ENCODE data around the gene C15orf39.

C15orf39 gene

DNA sequence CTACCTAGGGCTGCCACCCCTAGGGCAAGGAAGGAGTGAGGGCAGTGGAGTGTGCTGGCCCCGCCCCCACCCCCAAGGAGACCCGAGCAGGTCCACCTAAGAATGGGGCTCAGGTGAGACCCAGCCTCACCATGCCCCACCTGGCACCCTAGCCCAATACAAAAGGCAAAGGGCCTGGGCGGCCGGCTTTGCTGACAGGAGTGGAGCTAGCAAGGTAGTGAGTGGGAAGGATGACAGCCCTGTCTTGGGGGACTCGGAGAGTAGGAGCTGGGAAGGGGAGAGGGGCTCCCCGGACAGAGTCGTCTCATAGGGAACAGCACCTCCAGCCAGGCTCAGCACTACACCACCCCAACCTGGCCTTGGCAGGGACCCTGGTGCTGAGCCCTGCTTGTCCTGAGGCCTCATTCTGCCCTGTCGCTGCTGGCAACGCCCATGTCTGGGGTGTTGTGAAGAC, 12.1 kb downstream of the C15orf39 start:
- no peak for DNase-seq
- Histone ChIP-seq H3K79me2 (ENCODE audit: insufficient read depth, low read length) (peaks cover 20% of the 10 kb centered on the region), H3K27ac (ENCODE audit: low read length) (no peak overlapping the region), H3K36me3 (ENCODE audit: insufficient read depth, low read length) (peaks cover 55% of the 10 kb centered on the region), H3K9ac (ENCODE audit: low read depth, low read length) (no peak overlapping the region), H3K27me3 (ENCODE audit: insufficient read depth, low read length, poor library complexity) (no peaks in the 10 kb centered on the region), H3K9me3 (ENCODE audit: insufficient read depth, low read length, severe bottlenecking) (no peaks in the 10 kb centered on the region), H2AFZ (ENCODE audit: low read depth, low read length) (no peak overlapping the region), H4K20me1 (ENCODE audit: insufficient read depth, low read length) (peaks cover 72% of the 10 kb centered on the region), H3K4me1 (ENCODE audit: insufficient read depth, low read length) (no peaks in the 10 kb centered on the region), H3K4me2 (ENCODE audit: insufficient read depth, low read length) (no peak overlapping the region), H3K4me3 (ENCODE audit: low read depth in 1 of 2, low read length in 2 of 2) (no peak overlapping the region)
- ATAC-seq (ENCODE audit: insufficient read depth, low read depth) = peak; percentile 8; the same call in 1 of the 3 replicates
- TF ChIP-seq, protein P1, sequence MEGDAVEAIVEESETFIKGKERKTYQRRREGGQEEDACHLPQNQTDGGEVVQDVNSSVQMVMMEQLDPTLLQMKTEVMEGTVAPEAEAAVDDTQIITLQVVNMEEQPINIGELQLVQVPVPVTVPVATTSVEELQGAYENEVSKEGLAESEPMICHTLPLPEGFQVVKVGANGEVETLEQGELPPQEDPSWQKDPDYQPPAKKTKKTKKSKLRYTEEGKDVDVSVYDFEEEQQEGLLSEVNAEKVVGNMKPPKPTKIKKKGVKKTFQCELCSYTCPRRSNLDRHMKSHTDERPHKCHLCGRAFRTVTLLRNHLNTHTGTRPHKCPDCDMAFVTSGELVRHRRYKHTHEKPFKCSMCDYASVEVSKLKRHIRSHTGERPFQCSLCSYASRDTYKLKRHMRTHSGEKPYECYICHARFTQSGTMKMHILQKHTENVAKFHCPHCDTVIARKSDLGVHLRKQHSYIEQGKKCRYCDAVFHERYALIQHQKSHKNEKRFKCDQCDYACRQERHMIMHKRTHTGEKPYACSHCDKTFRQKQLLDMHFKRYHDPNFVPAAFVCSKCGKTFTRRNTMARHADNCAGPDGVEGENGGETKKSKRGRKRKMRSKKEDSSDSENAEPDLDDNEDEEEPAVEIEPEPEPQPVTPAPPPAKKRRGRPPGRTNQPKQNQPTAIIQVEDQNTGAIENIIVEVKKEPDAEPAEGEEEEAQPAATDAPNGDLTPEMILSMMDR (IDR thresholded peaks at IDR 0.05; ENCODE audit: borderline replicate concordance, extremely low read depth, low read length, poor library complexity, severe bottlenecking) = no peak
- TF ChIP-seq EZH2 (IDR thresholded peaks at IDR 0.05; ENCODE audit: borderline replicate concordance, low read depth, low read length, severe bottlenecking) = no peak

DNA sequence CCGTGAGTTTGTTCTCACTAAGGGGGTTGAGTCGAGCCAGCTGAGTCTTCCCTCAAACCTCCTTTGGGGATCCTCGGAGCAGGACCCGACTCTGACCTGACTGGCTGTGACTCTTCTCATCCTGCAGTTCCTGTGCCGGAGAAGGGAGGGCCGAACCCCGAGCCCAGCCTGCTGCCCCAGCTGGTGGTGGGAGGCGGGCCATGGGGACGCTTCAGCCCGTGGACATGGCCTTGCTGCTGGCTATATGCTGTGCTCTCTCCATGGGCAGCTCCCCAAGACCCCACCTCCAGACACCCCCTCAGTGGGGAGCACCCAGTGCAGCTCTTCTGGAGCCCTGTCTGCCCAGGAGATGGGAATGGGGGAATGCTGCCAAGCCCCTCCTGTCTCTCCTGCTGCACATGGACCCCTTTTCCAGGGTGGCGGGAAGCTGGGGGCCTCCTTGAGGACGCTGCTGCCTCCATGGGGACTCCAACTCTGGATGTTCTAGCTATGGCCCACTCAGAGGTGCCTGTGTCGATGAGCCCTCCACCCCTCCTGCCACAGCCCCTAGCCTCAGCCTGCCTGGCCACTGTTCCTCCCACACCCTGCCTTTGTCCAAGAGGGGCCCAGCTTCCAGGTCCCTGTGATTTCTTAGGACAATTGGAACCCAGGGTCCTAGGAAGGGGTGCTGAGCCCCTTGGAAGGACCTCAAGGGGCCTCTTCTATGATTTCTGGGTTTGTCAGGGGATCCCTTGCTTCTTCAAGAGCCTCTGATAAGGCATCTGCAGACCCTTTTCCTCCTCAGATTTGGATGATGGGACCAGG, 12.8 kb downstream of the C15orf39 start:
- H3K4me1 ChIP-seq (ENCODE audit: insufficient read depth, low read length) = no peaks in the 10 kb centered on the region
- H2AFZ ChIP-seq (ENCODE audit: low read depth, low read length) = no peak overlapping the region
- TF ChIP-seq, protein P1 (IDR thresholded peaks at IDR 0.05; ENCODE audit: borderline replicate concordance, extremely low read depth, low read length, poor library complexity, severe bottlenecking) = no peak
- TF ChIP-seq EZH2 (IDR thresholded peaks at IDR 0.05; ENCODE audit: borderline replicate concordance, low read depth, low read length, severe bottlenecking) = no peak
- H3K9ac ChIP-seq (ENCODE audit: low read depth, low read length) = no peak overlapping the region
- H3K4me3 ChIP-seq (ENCODE audit: low read depth in 1 of 2, low read length in 2 of 2) = no peak overlapping the region
- peaks cover 65% of the 10 kb centered on the region for H4K20me1 ChIP-seq (ENCODE audit: insufficient read depth, low read length)
- H3K79me2 ChIP-seq (ENCODE audit: insufficient read depth, low read length) = peaks cover 13% of the 10 kb centered on the region
- H3K4me2 ChIP-seq (ENCODE audit: insufficient read depth, low read length) = no peak overlapping the region
- no peaks in the 10 kb centered on the region for H3K9me3 ChIP-seq (ENCODE audit: insufficient read depth, low read length, severe bottlenecking)
- peaks cover 48% of the 10 kb centered on the region for H3K36me3 ChIP-seq (ENCODE audit: insufficient read depth, low read length)
- H3K27ac ChIP-seq (ENCODE audit: low read length) = no peak overlapping the region
- no peaks in the 10 kb centered on the region for H3K27me3 ChIP-seq (ENCODE audit: insufficient read depth, low read length, poor library complexity)
- no peak for ATAC-seq (ENCODE audit: insufficient read depth, low read depth)
- DNase-seq = no peak

DNA sequence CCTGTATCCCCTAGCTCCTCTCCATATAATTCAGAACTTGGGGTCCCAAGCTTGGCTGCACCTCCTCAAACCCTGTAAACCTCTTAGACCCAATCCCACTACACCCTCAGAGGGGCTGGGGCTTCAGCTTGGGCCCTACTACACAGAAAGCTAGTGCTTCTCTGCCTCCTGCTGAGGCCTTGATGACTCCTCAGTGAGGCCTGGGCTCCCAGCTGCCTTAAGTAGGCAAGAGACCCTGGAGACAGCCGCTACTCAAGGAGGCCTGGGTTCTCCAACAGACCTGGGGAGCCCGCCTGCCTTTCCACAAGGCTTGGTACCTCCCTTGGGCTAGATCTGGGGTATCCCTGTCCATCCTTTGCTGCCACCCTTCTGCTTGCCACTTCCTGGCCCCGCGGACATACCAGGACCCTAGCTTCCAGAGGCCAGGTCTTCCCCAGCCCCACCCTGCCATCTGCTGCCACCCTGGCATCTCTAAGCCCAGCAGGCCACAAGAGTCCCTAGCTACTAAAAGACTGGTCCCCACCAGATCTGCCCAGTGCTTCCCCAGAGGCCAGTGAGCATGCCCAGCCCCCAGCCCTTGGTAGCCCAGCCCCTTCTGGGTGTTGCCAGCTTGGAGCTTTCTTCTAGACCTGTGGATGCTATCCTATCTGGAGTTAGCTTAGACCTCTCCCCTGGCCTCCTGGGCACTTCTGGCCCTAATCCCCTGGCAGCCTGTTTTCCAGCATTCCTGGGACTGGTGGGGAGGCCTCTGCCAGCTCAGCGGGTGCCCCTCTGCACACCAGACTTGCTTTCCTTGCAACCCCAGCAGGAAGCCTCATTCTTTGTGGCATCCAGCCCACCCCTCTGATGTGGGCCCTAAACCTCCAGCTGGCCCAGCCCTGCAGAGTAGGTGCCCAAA, 13.7 kb downstream of the C15orf39 start:
- Histone ChIP-seq H3K9ac (ENCODE audit: low read depth, low read length) (no peak overlapping the region), H3K36me3 (ENCODE audit: insufficient read depth, low read length) (peaks cover 39% of the 10 kb centered on the region), H4K20me1 (ENCODE audit: insufficient read depth, low read length) (peaks cover 56% of the 10 kb centered on the region), H3K4me1 (ENCODE audit: insufficient read depth, low read length) (no peaks in the 10 kb centered on the region), H3K9me3 (ENCODE audit: insufficient read depth, low read length, severe bottlenecking) (no peaks in the 10 kb centered on the region), H2AFZ (ENCODE audit: low read depth, low read length) (no peak overlapping the region), H3K27me3 (ENCODE audit: insufficient read depth, low read length, poor library complexity) (no peaks in the 10 kb centered on the region), H3K4me3 (ENCODE audit: low read depth in 1 of 2, low read length in 2 of 2) (no peak overlapping the region), H3K27ac (ENCODE audit: low read length) (no peak overlapping the region), H3K79me2 (ENCODE audit: insufficient read depth, low read length) (peaks cover 5% of the 10 kb centered on the region; the same call in 1 of the 2 replicates), H3K4me2 (ENCODE audit: insufficient read depth, low read length) (no peak overlapping the region)
- no peak for TF ChIP-seq EZH2 (IDR thresholded peaks at IDR 0.05; ENCODE audit: borderline replicate concordance, low read depth, low read length, severe bottlenecking)
- TF ChIP-seq, protein P1 (IDR thresholded peaks at IDR 0.05; ENCODE audit: borderline replicate concordance, extremely low read depth, low read length, poor library complexity, severe bottlenecking) = no peak
- no peak for DNase-seq
- peak; percentile 35; the same call in 2 of the 3 replicates for ATAC-seq (ENCODE audit: insufficient read depth, low read depth)

All from DND-41 (cell line).